ENCODE results near the gene DMRTA1. TPM values are rescaled to one million over a fixed set of nuclear protein-coding genes. Genes with fewer than 3 reads are reported as not detected.
"Not testable (repeated sequence)": the region's sequence is repeated elsewhere in the genome, so short reads cannot be mapped to it uniquely, and the experiment has no call there.

Gene DMRTA1
- total and polyA plus RNA-seq, 9 donors, result 0.07 to 0.69 (median 0.22) TPM

- WGBS, 3 donors, result 68 to 89% (median 84%) methylated on average over 5 of the region's 5 CpGs
- H3K4me1 ChIP-seq (ENCODE audit: insufficient read depth), result no peaks in the 10 kb centered on the region
- TF ChIP-seq POLR2A (IDR thresholded peaks at IDR 0.05) (no peak), EP300 (IDR thresholded peaks at IDR 0.05) (no peak), CTCF (IDR thresholded peaks at IDR 0.05) (no peak)
- DNase-seq, result no peak
- no peak overlapping the region for H3K27ac ChIP-seq
- intact Hi-C loops (cut with DNase I), result no loop called here
- H3K36me3 ChIP-seq, result no peaks in the 10 kb centered on the region
- H3K4me3 ChIP-seq, result no peak overlapping the region
- no peaks in the 10 kb centered on the region for H3K9me3 ChIP-seq
- no peaks in the 10 kb centered on the region for H3K27me3 ChIP-seq
Measured at GRCh38 chr9:22427226-22427880, 19.3 kb upstream of the DMRTA1 start.

GRCh38 chr9:22433691-22434090 lies 12.9 kb upstream of the DMRTA1 start:
- Histone ChIP-seq H3K27ac (no peak overlapping the region), H3K4me1 (ENCODE audit: insufficient read depth) (no peaks in the 10 kb centered on the region), H3K36me3 (no peaks in the 10 kb centered on the region), H3K4me3 (no peak overlapping the region), H3K9me3 (no peaks in the 10 kb centered on the region), H3K27me3 (no peaks in the 10 kb centered on the region)
- DNase-seq, result no peak
- intact Hi-C loops (cut with DNase I), result no loop called here
- no peak for TF ChIP-seq POLR2A (IDR thresholded peaks at IDR 0.05)
- no peak for TF ChIP-seq EP300 (IDR thresholded peaks at IDR 0.05)
- TF ChIP-seq CTCF (IDR thresholded peaks at IDR 0.05), result no peak
- WGBS, 3 donors, result 87 to 93% (median 89%) methylated on average over 14 to 15 of the region's 15 CpGs

- 71 to 88% (median 86%) methylated on average over 3 of the region's 3 CpGs for WGBS, 3 donors
- intact Hi-C loops (cut with DNase I); H3K36me3 ChIP-seq; H3K27ac ChIP-seq; H3K9me3 ChIP-seq; H3K4me1 ChIP-seq (ENCODE audit: insufficient read depth); H3K4me3 ChIP-seq; H3K27me3 ChIP-seq; DNase-seq: not testable (repeated sequence)
Measured at GRCh38 chr9:22435252-22435651, 11.4 kb upstream of the DMRTA1 start.

- H3K27ac ChIP-seq; intact Hi-C loops (cut with DNase I); H3K4me3 ChIP-seq; H3K36me3 ChIP-seq; H3K9me3 ChIP-seq; H3K27me3 ChIP-seq; DNase-seq; H3K4me1 ChIP-seq (ENCODE audit: insufficient read depth): not testable (repeated sequence)
- 66 to 75% (median 73%) methylated on average over 8 of the region's 8 CpGs for WGBS, 3 donors
Measured at GRCh38 chr9:22437461-22438067, 9.1 kb upstream of the DMRTA1 start.

- 91 to 93% (median 91%) methylated on average over 14 to 16 of the region's 16 CpGs for WGBS, 3 donors
- no peaks in the 10 kb centered on the region for H3K4me1 ChIP-seq (ENCODE audit: insufficient read depth)
- H3K27ac ChIP-seq, result no peak overlapping the region
- H3K4me3 ChIP-seq, result no peak overlapping the region
- H3K27me3 ChIP-seq, result no peaks in the 10 kb centered on the region
- TF ChIP-seq POLR2A (IDR thresholded peaks at IDR 0.05), result no peak
- no peak for TF ChIP-seq EP300 (IDR thresholded peaks at IDR 0.05)
- no peak for TF ChIP-seq CTCF (IDR thresholded peaks at IDR 0.05)
- no peak for DNase-seq
- H3K36me3 ChIP-seq, result no peaks in the 10 kb centered on the region
- intact Hi-C loops (cut with DNase I), result no loop called here
- H3K9me3 ChIP-seq, result no peaks in the 10 kb centered on the region
Measured at GRCh38 chr9:22440841-22441240, 5.8 kb upstream of the DMRTA1 start.
